Measurements from ENCODE around the gene CARS2. TPM values are rescaled to one million over a fixed set of nuclear protein-coding genes. Genes with fewer than 3 reads are reported as not detected.
"Not testable (repeated sequence)": the region's sequence is repeated elsewhere in the genome, so short reads cannot be mapped to it uniquely, and the experiment has no call there.

The CARS2 gene
- 10 to 100 TPM; 36.1 to 71.8 TPM for total RNA-seq

GRCh38 chr13:110705826-110706569, at the start of gene CARS2:
Gene CARS2 (minus strand): TSS chr13:110706116. CDS start chr13:110706093, 23 bp downstream.
- no peaks in the 10 kb centered on the region for H3K9me3 Mint-ChIP-seq
- peak within 1 kb of the TSS; percentile 79 to 93 for H3K27ac Mint-ChIP-seq

GRCh38 chr13:110748271-110748670, 42.4 kb upstream of the CARS2 start:
- Mint-ChIP-seq H3K9me3 (peaks cover 5 to 11% of the 10 kb centered on the region in 2 donors), H3K36me3 (peaks cover 9 to 11% of the 10 kb centered on the region in 2 donors), H3K27ac (no peak overlapping the region)
- DNase-seq (ENCODE audit: low spot score in 2 of 2) (no peak), ATAC-seq (no peak)

More at GRCh38 chr13:110705826-110706569, at the start of gene CARS2:
- DNase-seq (ENCODE audit: low spot score in 2 of 2) (peak; percentile 89 to 93), ATAC-seq (peak; percentile 94 to 97)
- peaks cover 10 to 13% of the 10 kb centered on the region in 2 donors for H3K36me3 Mint-ChIP-seq

GRCh38 chr13:110746438-110746837, 40.5 kb upstream of the CARS2 start:
- H3K9me3 Mint-ChIP-seq = peaks cover 5 to 11% of the 10 kb centered on the region in 2 donors
- no peak for DNase-seq (ENCODE audit: low spot score in 2 of 2)
- ATAC-seq = no peak
- peaks cover 12 to 17% of the 10 kb centered on the region in 2 donors for H3K36me3 Mint-ChIP-seq
- no peak overlapping the region for H3K27ac Mint-ChIP-seq

GRCh38 chr13:110743687-110744086, 37.8 kb upstream of the CARS2 start:
- no peak overlapping the region for H3K27ac Mint-ChIP-seq
- ATAC-seq = no peak
- peaks cover 5 to 7% of the 10 kb centered on the region in 2 donors for H3K9me3 Mint-ChIP-seq
- peaks cover 14 to 22% of the 10 kb centered on the region in 2 donors for H3K36me3 Mint-ChIP-seq
- no peak for DNase-seq (ENCODE audit: low spot score in 2 of 2)

- no peak for DNase-seq (ENCODE audit: low spot score in 2 of 2)
- peak in 1 of 2 donors; percentile 66 for ATAC-seq
- Mint-ChIP-seq H3K36me3 (peaks cover 10 to 14% of the 10 kb centered on the region in 2 donors), H3K27ac (no peak overlapping the region), H3K9me3 (peaks cover 0 to 6% of the 10 kb centered on the region in 2 donors)
These were observed 31.6 kb upstream of the CARS2 start for GRCh38 chr13:110737555-110737954.

- Mint-ChIP-seq H3K9me3 (peaks cover 0 to 6% of the 10 kb centered on the region in 2 donors), H3K27ac (no peak overlapping the region), H3K36me3 (peaks cover 10 to 18% of the 10 kb centered on the region in 2 donors)
- DNase-seq (ENCODE audit: low spot score in 2 of 2) (no peak), ATAC-seq (no peak)
These were observed 28.6 kb upstream of the CARS2 start for GRCh38 chr13:110734561-110734960.

GRCh38 chr13:110731072-110731471, 25.2 kb upstream of the CARS2 start:
- ATAC-seq (no peak), DNase-seq (ENCODE audit: low spot score in 2 of 2) (no peak)
- Mint-ChIP-seq H3K9me3 (no peaks in the 10 kb centered on the region), H3K27ac (no peak overlapping the region), H3K36me3 (peaks cover 0 to 5% of the 10 kb centered on the region in 2 donors)

GRCh38 chr13:110726726-110727125, 20.8 kb upstream of the CARS2 start:
- H3K36me3 Mint-ChIP-seq = peaks cover 0 to 5% of the 10 kb centered on the region in 2 donors
- peak; percentile 93 to 95 for ATAC-seq
- no peaks in the 10 kb centered on the region for H3K9me3 Mint-ChIP-seq
- peak; percentile 46 to 68 for DNase-seq (ENCODE audit: low spot score in 2 of 2)
- peak overlapping the region; percentile 52 to 72 for H3K27ac Mint-ChIP-seq

GRCh38 chr13:110726153-110726552, 20.2 kb upstream of the CARS2 start:
- H3K36me3 Mint-ChIP-seq; DNase-seq (ENCODE audit: low spot score in 2 of 2); H3K9me3 Mint-ChIP-seq: not testable (repeated sequence)
- H3K27ac Mint-ChIP-seq = peak overlapping the region in 1 of 2 donors; percentile 52
- ATAC-seq = peak; percentile 71 to 73

- DNase-seq (ENCODE audit: low spot score in 2 of 2) (no peak), ATAC-seq (no peak)
- Mint-ChIP-seq H3K9me3 (no peaks in the 10 kb centered on the region), H3K27ac (peak overlapping the region in 1 of 2 donors; percentile 56), H3K36me3 (peaks cover 0 to 11% of the 10 kb centered on the region in 2 donors)
These were observed 17.7 kb upstream of the CARS2 start for GRCh38 chr13:110723598-110723997.

- Mint-ChIP-seq H3K27ac (no peak overlapping the region), H3K9me3 (no peaks in the 10 kb centered on the region), H3K36me3 (peaks cover 0 to 11% of the 10 kb centered on the region in 2 donors)
- no peak for DNase-seq (ENCODE audit: low spot score in 2 of 2)
- no peak for ATAC-seq
These were observed 17.1 kb upstream of the CARS2 start for GRCh38 chr13:110722971-110723370.

- DNase-seq (ENCODE audit: low spot score in 2 of 2) (no peak), ATAC-seq (no peak)
- Mint-ChIP-seq H3K27ac (no peak overlapping the region), H3K9me3 (no peaks in the 10 kb centered on the region), H3K36me3 (peaks cover 5 to 19% of the 10 kb centered on the region in 2 donors)
These were observed 13.3 kb upstream of the CARS2 start for GRCh38 chr13:110719036-110719710.

GRCh38 chr13:110716247-110716515, 10.3 kb upstream of the CARS2 start:
- no peak for DNase-seq (ENCODE audit: low spot score in 2 of 2)
- H3K27ac Mint-ChIP-seq = peak overlapping the region; percentile 99 to 100
- no peaks in the 10 kb centered on the region for H3K9me3 Mint-ChIP-seq
- H3K36me3 Mint-ChIP-seq = peaks cover 13 to 19% of the 10 kb centered on the region in 2 donors
- ATAC-seq = no peak

GRCh38 chr13:110715395-110716246, 9.7 kb upstream of the CARS2 start:
- Mint-ChIP-seq H3K27ac (peak overlapping the region; percentile 99 to 100), H3K9me3 (no peaks in the 10 kb centered on the region), H3K36me3 (peaks cover 13 to 19% of the 10 kb centered on the region in 2 donors)
- ATAC-seq (peak; percentile 69 to 76), DNase-seq (ENCODE audit: low spot score in 2 of 2) (peak; percentile 94 to 98)

- DNase-seq (ENCODE audit: low spot score in 2 of 2) (no peak), ATAC-seq (peak in 1 of 2 donors; percentile 4)
- Mint-ChIP-seq H3K36me3 (peaks cover 13 to 18% of the 10 kb centered on the region in 2 donors), H3K27ac (peak overlapping the region; percentile 99 to 100), H3K9me3 (no peaks in the 10 kb centered on the region)
These were observed 9.0 kb upstream of the CARS2 start for GRCh38 chr13:110714797-110715394.
